ENCODE measurements around the gene BEND2. TPM values are rescaled to one million over a fixed set of nuclear protein-coding genes. Genes with fewer than 3 reads are reported as not detected.

The BEND2 gene
- total and polyA plus RNA-seq, 10 donors, result 0.02 to 0.83 (median 0.43) TPM

DNA sequence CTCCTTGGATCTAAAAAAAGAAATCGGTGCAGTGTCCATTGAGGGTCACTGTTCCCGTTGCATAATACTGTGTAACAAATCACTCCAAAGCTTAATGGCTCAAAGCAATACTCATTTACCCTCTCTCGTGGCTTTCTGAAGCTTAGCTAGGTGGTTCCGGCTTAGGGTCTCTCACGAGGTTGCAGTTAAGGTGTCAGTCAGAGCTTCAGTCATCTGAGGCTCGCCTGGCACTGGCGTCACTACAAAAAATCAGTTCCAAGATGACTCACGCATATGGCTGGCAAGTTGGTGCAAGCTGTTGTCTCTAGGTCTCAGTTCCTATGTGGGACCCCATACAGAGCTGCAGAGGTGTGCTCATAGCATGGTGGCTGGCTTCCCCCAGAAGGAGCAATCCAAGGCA, 91.0 kb downstream of the BEND2 start:
- H3K27ac ChIP-seq, result no peak overlapping the region
- TF ChIP-seq POLR2AphosphoS5 (IDR thresholded peaks at IDR 0.05) (no peak), POLR2A (IDR thresholded peaks at IDR 0.05) (no peak), CTCF (IDR thresholded peaks at IDR 0.05 in 8 of 11, conservative IDR thresholded peaks at IDR 0.05 in 3 of 11) (no peak)
- DNase-seq, result no peak
- no peaks in the 10 kb centered on the region for H3K9me3 ChIP-seq
- no peaks in the 10 kb centered on the region for H3K36me3 ChIP-seq
- H3K4me3 ChIP-seq, result no peak overlapping the region
- H3K27me3 ChIP-seq (replicated peaks in 1 of 7), result no peaks in the 10 kb centered on the region
- intact Hi-C loops (cut with DNase I; ENCODE audit: low total_unique reads), result no loop called here
- H3K4me1 ChIP-seq, result no peaks in the 10 kb centered on the region
- WGBS, 5 donors, result 73 to 86% (median 78%) methylated on average over 7 to 8 of the region's 8 CpGs

DNA sequence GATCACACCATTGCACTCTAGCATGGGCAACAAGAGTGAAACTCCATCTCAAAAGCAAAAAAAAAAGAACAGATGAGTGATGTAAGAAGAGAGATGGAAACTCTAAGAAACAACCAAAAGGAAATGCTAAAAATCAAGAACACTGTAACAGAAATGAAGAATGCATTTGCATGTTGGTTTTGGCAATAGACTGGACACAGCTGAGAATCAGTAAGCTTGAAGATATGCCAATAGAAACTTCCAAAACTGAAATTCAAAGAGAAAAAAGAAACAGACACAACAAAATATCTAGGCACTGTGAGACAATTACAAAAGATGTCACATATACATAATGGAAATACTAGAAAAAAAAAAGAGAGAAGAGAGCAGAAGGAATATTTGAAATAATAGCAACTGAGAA, 93.7 kb downstream of the BEND2 start:
- TF ChIP-seq POLR2AphosphoS5 (IDR thresholded peaks at IDR 0.05), result no peak
- no peak for TF ChIP-seq CTCF (IDR thresholded peaks at IDR 0.05 in 8 of 11, conservative IDR thresholded peaks at IDR 0.05 in 3 of 11)
- no peak for TF ChIP-seq POLR2A (IDR thresholded peaks at IDR 0.05)
- H3K27me3 ChIP-seq (replicated peaks in 1 of 7), result peaks cover 0 to 9% (median 0%) of the 10 kb centered on the region in 7 donors
- intact Hi-C loops (cut with DNase I; ENCODE audit: low total_unique reads), result no loop called here

GRCh38 chrX:18119856-18120255, 100.8 kb downstream of the BEND2 start:
- no peak for DNase-seq
- Histone ChIP-seq H3K4me1 (no peaks in the 10 kb centered on the region), H3K36me3 (no peaks in the 10 kb centered on the region), H3K4me3 (no peak overlapping the region), H3K27me3 (replicated peaks in 1 of 7) (peaks cover 0 to 9% (median 0%) of the 10 kb centered on the region in 7 donors), H3K9me3 (peaks cover 0 to 8% (median 4%) of the 10 kb centered on the region in 8 donors), H3K27ac (no peak overlapping the region)
- intact Hi-C loops (cut with DNase I; ENCODE audit: low total_unique reads), result no loop called here
- 68 to 87% (median 83%) methylated on average over 2 of the region's 2 CpGs; no CpG with 5 or more reads in 1 of the 5 donors for WGBS, 5 donors
- TF ChIP-seq POLR2A (IDR thresholded peaks at IDR 0.05), result no peak
- TF ChIP-seq CTCF (IDR thresholded peaks at IDR 0.05 in 8 of 11, conservative IDR thresholded peaks at IDR 0.05 in 3 of 11), result no peak
- TF ChIP-seq POLR2AphosphoS5 (IDR thresholded peaks at IDR 0.05), result no peak

More for the DNA sequence above, 93.7 kb downstream of the BEND2 start:
- no peak overlapping the region for H3K27ac ChIP-seq
- H3K36me3 ChIP-seq, result no peaks in the 10 kb centered on the region
- H3K4me3 ChIP-seq, result no peak overlapping the region
- no peaks in the 10 kb centered on the region for H3K4me1 ChIP-seq
- H3K9me3 ChIP-seq, result no peaks in the 10 kb centered on the region
- no peak for DNase-seq

Other genes with a start within 250 kb of the BEND2 start
- gene SCML2, start 133.8 kb upstream of the BEND2 start, total RNA-seq, result 1 to 10 TPM; 1.5 to 3.7 (median 1.8) TPM
- 1 to 10 TPM; 1.1 to 1.7 (median 1.5) TPM for gene SCML2, start 133.8 kb upstream of the BEND2 start, polyA plus RNA-seq
- 10 to 100 TPM in 3 of 7 donors, 1 to 10 TPM in 4; 4.4 to 10.6 (median 8.3) TPM for gene CDKL5, start 204.7 kb upstream of the BEND2 start, total RNA-seq
- under 1 TPM; 0.24 to 0.48 (median 0.24) TPM for gene CDKL5, start 204.7 kb upstream of the BEND2 start, polyA plus RNA-seq

Data from spleen (tissue), 11 donors.